Stromal cell of bone marrow (primary cell): ENCODE results near the gene SPPL3.
A peak's percentile ranks its signal among the peaks of the same experiment; 100 is the strongest.
"Not testable (repeated sequence)": the region's sequence is repeated elsewhere in the genome, so short reads cannot be mapped to it uniquely, and the experiment has no call there.

Experiments used
- DNase-seq: peaks from one replicate; pipeline ENCODE4 v3.0.0-alpha.2; 2012; ENCODE audit warnings: low read depth

SPPL3 gene

DNA sequence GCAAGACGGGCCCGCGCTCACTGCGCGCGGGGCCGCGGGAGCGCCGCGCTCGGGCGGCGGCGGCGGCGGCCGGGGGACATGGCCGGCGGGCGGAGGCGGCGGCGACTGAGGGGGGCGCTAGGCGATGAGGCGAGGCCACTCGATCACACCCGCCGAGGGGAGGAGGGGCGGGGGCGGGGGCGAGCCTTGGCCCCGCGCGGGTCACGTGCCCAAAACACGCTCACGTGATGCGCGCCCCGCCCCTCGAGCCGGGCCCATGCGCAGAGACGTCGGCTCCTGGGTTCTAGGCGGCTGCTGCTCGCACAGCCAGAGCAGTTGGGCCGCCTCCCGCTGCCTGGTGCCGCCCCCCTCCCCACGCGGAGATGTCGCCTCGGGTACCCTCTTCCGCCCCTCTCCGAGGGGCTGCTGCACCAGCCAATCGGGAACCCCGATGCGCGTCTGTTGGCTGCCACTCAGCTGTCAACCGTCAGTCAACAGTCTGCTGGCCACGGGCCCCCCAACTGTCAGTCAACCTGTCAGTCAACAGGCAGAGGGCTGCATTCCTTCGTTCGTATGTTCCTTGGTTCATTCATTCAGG lies at the start of gene SPPL3:
Gene SPPL3 (minus strand): TSS at position 162 of the 577 bp plus-strand sequence. CDS start 491 bp downstream, outside the sequence.
- DNase-seq: peak; percentile 73

DNA sequence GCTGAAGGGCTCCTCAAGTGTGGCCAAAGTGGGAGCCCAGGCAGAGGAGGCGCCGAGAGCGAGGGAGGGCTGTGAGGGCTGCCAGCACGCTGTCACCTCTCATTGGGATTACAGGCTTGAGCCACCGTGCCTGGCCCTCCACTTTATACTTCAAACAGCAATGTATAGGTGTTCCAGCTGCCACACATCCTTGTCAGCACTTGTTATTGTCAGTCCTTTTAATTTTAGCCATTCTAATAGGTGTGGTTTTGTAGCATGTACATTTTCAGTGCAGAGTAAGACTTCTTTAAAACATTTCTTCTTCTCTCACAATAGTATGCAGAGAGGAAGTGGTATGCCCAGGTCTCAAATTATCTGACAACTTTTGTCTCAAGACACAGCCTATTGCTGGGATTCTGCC lies 46.6 kb upstream of the SPPL3 start:
- no peak for DNase-seq

DNA sequence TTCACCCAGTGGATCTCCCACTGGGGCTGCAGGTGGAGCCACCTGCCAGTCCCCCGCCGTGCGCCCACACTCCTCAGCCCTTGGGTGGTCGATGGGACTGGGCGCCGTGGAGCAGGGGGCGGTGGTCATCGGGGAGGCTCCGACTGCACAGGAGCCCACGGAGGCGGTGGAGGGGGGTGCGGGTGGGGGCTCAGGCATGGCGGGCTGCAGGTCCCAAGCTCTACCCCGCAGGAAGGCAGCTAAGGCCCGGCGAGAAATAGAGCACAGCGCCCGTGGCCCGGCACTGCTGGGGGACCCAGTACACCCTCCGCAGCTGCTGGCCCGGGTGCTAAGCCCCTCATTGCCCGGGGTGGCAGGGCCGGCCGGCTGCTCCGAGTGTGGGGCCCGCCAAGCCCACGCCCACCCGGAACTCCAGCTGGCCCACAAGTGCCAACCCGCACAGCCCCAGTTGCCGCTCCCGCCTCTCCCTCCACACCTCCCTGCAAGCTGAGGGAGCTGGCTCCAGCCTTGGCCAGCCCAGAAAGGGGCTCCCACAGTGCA lies 46.2 kb upstream of the SPPL3 start:
- DNase-seq: not testable (repeated sequence)

DNA sequence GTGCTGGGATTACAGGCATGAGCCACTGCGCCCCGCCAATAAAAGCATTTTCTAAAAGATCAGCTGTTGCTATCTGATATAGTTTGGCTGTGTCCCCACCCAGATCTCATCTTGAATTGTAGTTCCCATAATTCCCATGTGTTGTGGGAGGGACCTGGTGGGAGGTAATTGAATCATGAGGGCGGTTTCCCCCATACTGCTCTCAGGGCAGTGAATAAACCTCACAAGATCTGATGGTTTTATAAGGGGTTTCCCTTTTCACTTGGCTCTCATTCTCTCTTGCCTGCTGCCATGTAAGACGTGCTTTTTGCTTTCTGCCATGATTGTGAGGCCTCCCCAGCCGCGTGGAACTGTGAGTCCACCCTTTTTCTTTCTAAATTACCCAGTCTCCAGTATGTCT lies 41.4 kb upstream of the SPPL3 start:
- DNase-seq: not testable (repeated sequence)

DNA sequence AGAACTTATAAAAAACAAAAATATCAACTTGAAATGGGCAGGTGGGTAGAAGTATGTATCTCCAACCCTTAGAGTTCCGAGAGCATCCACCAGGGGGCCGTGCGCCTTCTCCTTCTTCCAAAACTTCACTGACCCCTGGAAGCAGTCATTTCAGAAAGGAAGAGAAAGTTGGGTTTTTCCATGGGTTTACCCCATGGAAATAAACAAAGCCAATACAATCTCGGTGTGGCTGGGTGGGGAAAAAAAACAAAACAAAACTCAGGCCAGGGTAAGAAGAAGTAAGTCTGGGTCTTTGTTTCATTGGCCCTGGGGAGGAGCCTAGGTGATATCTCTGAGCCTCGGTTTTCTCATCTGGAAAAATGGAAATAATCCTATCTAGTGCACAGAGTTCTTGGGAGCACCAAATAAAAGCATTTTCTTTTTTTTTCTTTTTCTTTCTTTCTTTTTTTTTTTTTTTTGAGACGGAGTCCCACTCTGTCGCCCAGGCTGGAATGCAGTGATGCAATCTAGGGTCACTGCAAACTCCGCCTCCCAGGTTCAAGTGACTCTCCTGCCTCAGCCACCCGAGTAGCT lies 40.6 kb upstream of the SPPL3 start:
- peak; percentile 7 for DNase-seq

- DNase-seq: no peak
Observed at GRCh38 chr12:120943482-120943881, 39.3 kb upstream of the SPPL3 start.

GRCh38 chr12:120941846-120942405 lies 37.8 kb upstream of the SPPL3 start:
- no peak for DNase-seq

- DNase-seq: no peak
Observed at GRCh38 chr12:120941412-120941811, 37.3 kb upstream of the SPPL3 start.

GRCh38 chr12:120940799-120941198 lies 36.6 kb upstream of the SPPL3 start:
- DNase-seq: peak; percentile 5

DNA sequence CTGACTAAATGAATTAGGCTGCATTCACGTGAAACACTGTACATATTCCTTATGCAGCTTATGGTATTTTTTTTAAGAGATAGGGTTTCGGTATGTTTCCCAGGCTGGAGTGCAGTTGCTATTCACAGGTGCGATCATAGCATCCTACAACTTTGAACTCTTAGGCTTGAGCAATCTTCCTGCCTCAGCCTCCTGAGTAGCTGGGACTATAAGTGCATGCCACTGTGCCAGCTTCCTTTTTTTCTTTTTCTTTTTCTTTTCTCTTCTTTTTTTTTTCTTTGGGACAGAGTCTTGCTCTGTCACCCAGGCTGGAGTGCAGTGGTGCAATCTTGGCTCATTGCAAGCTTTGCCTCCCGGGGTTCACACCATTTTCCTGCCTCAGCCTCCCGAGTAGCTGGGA lies 35.8 kb upstream of the SPPL3 start:
- no peak for DNase-seq

DNA sequence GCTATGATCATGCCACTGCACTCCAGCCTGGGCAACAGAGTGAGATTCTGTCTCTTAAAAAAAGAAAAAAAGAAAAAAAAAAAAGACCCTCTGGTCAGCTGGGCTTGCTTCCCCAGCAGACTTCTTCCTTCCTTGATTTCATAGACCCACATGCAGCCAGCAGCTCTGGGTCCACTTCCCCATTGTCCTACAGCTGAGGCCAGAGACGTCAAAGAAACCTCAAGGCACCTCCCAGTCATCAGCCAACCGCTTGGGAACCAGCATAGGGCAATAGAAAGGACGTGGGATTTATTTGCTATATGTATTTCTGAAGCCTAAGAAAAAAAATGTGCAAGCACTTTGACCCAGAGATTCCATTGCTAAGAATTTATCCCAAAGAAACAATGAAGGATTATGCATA lies 35.4 kb upstream of the SPPL3 start:
- DNase-seq: no peak

- DNase-seq: no peak
Observed at GRCh38 chr12:120938496-120938895, 34.3 kb upstream of the SPPL3 start.

- DNase-seq: no peak
Observed at GRCh38 chr12:120936197-120936596, 32.0 kb upstream of the SPPL3 start.

- DNase-seq: no peak
Observed at GRCh38 chr12:120933786-120934185, 29.6 kb upstream of the SPPL3 start.

DNA sequence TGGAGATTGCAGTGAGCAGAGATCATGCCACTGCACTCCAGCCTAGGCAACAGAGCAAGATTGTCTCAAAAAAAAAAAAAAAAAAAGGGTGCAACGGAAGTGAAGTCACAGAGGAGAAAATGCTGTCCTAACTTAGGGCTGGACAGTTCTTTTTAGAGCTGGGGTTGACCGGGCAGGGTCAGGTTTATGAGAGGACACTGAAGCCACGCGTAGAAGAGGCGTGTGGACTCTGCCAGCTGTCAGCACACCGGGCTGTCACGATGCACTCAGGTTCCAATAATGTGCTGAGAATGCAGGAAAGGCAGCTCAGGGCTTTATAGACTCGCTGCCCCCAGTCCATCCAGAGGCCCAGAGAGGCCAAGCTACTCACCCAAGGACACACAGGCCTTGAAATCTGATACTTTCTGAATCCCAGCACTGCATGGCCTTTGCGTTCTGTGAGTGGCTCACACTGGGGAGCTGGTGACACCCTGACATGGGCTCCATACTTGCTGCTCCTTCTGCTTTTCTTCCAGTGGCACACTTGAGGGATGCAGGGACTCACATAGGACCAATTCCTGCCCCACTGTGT lies 28.9 kb upstream of the SPPL3 start:
- DNase-seq: no peak

DNA sequence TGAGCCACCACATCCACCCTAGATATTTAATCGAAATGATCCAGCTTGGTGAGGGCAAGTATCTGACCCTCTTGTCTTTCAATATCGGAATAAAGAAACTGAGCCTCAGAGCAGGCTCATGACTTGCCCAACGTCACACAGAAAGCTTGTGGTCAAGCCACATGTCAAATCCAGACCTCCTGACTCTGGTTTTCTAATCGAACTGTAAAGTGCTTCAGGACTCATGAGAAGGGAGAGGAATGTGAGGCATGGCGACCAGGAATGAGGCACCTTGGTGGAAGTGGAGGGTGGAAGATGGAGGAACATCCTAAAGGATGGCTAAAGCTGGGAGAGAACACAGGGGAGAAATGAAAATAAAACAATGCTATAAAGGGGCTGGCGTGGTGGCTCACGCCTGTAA lies 27.9 kb upstream of the SPPL3 start:
- DNase-seq: no peak

DNA sequence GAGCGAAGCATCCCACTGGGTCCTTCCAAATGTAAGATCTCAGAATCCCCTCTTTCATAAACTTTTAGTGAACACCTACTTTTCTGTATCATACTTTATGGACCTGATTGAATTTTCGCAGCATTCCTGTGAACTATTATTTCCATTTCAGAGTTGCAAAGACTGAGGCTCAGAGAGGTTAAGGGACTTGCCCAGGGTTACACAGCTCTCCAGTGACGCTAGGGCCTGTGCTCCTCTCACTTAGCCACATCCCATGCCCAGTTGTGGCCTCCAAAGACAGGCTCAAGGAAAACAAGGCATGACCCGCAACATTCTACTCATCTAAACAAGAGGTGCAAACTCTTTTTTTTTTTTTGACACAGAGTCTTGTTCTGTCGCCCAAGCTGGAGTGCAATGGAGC lies 25.9 kb upstream of the SPPL3 start:
- no peak for DNase-seq

- no peak for DNase-seq
Observed at GRCh38 chr12:120928864-120929652, 24.9 kb upstream of the SPPL3 start.

GRCh38 chr12:120925740-120926563 lies 21.8 kb upstream of the SPPL3 start:
- DNase-seq: no peak

DNA sequence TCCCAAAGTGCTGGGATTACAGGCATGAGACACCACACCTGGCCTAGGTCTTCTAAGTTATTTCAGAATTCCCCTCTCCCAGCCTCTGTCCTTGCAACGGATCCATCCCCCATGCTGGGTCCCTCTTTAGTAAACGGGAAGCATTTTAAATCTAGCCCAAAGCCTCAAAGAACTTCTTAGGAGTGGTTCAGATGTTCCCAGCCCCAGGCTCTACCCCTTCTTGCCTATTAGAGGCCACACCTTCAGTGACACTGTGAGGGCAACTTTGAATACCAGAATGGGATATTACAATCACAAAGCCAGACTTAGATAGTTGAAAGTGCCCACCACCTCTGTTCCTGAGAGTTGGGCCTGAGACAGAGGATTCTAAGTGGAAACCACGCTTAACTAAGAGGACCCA lies 18.1 kb upstream of the SPPL3 start:
- no peak for DNase-seq

GRCh38 chr12:120921637-120922036 lies 17.5 kb upstream of the SPPL3 start:
- no peak for DNase-seq

GRCh38 chr12:120920178-120920577 lies 16.0 kb upstream of the SPPL3 start:
- DNase-seq: no peak
